Measurements from ENCODE around the gene SEC14L5. TPM values are rescaled to one million over a fixed set of nuclear protein-coding genes. Genes with fewer than 3 reads are reported as not detected.

The SEC14L5 gene
- total and polyA plus RNA-seq, 2 experiments from 2014 or later, result 2.6 to 5.9 TPM

DNA sequence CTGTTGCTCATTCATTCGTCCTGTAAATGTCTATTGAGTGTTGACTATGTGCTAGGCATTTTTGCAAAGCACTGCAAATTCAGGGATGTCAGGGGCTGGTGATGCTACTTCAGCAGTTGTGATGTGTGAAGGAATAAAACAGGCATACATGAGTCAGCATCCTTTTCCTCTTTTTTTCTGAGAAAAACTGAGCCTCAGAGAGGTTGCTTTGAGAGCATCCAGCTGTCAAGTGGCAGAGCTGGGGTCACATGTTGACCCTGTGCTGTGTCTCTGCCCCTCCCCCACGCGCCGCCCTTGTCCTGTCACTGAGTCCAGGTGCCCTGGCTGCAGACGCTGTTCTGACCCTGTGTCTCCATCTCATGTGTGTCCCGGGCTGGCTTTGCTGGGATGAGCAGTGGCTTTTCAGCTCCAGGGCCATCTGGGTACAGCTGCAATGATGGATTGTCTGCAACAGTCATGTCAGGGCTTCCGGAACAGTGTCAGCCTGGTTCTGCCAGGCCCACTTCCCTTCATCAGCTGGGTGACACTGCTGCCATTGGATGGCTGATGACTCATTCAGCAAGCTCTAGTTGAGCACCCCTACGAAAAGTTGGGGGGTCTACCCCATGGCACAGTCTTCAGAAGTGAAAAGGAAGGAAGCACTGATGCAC, 14.9 kb downstream of the SEC14L5 start:
- Mint-ChIP-seq H3K27ac (no peak overlapping the region), H3K4me3 (no peak overlapping the region)
- ATAC-seq, result no peak

More for the DNA sequence above, 14.9 kb downstream of the SEC14L5 start:
- Mint-ChIP-seq H3K9me3 (peaks cover 4% of the 10 kb centered on the region; the same call in 1 of the 3 replicates), H3K4me1 (peaks cover 30% of the 10 kb centered on the region), H3K27me3 (ENCODE audit: insufficient read depth, low read depth, poor library complexity) (peaks cover 18% of the 10 kb centered on the region), H3K36me3 (ENCODE audit: low read depth) (no peaks in the 10 kb centered on the region)
- H3K4me3 ChIP-seq, result no peak overlapping the region
- H3F3A ChIP-seq (replicated peaks; ENCODE audit: low read depth), result peaks cover 18% of the 10 kb centered on the region
- H3K27ac ChIP-seq (ENCODE audit: low read depth), result no peak overlapping the region
- H4K20me1 ChIP-seq (replicated peaks; ENCODE audit: insufficient read depth), result no peaks in the 10 kb centered on the region
- H3K36me3 ChIP-seq (ENCODE audit: insufficient read depth), result no peaks in the 10 kb centered on the region
- no peaks in the 10 kb centered on the region for H3K27me3 ChIP-seq (ENCODE audit: insufficient read depth)
- H3K4me1 ChIP-seq (ENCODE audit: insufficient read depth), result peaks cover 26% of the 10 kb centered on the region
- DNase-seq (ENCODE audit: low spot score), result no peak
- no peak overlapping the region for H3K4me2 ChIP-seq
- H2AFZ ChIP-seq, result no peak overlapping the region
- no peak for TF ChIP-seq EZH2phosphoT487 (IDR thresholded peaks at IDR 0.05; ENCODE audit: unreplicated experiment)
- TF ChIP-seq, protein P1, sequence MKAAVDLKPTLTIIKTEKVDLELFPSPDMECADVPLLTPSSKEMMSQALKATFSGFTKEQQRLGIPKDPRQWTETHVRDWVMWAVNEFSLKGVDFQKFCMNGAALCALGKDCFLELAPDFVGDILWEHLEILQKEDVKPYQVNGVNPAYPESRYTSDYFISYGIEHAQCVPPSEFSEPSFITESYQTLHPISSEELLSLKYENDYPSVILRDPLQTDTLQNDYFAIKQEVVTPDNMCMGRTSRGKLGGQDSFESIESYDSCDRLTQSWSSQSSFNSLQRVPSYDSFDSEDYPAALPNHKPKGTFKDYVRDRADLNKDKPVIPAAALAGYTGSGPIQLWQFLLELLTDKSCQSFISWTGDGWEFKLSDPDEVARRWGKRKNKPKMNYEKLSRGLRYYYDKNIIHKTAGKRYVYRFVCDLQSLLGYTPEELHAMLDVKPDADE (IDR thresholded peaks at IDR 0.05), result no peak
- TF ChIP-seq JUNB (IDR thresholded peaks at IDR 0.05; ENCODE audit: unreplicated experiment), result no peak
- TF ChIP-seq, protein P2, sequence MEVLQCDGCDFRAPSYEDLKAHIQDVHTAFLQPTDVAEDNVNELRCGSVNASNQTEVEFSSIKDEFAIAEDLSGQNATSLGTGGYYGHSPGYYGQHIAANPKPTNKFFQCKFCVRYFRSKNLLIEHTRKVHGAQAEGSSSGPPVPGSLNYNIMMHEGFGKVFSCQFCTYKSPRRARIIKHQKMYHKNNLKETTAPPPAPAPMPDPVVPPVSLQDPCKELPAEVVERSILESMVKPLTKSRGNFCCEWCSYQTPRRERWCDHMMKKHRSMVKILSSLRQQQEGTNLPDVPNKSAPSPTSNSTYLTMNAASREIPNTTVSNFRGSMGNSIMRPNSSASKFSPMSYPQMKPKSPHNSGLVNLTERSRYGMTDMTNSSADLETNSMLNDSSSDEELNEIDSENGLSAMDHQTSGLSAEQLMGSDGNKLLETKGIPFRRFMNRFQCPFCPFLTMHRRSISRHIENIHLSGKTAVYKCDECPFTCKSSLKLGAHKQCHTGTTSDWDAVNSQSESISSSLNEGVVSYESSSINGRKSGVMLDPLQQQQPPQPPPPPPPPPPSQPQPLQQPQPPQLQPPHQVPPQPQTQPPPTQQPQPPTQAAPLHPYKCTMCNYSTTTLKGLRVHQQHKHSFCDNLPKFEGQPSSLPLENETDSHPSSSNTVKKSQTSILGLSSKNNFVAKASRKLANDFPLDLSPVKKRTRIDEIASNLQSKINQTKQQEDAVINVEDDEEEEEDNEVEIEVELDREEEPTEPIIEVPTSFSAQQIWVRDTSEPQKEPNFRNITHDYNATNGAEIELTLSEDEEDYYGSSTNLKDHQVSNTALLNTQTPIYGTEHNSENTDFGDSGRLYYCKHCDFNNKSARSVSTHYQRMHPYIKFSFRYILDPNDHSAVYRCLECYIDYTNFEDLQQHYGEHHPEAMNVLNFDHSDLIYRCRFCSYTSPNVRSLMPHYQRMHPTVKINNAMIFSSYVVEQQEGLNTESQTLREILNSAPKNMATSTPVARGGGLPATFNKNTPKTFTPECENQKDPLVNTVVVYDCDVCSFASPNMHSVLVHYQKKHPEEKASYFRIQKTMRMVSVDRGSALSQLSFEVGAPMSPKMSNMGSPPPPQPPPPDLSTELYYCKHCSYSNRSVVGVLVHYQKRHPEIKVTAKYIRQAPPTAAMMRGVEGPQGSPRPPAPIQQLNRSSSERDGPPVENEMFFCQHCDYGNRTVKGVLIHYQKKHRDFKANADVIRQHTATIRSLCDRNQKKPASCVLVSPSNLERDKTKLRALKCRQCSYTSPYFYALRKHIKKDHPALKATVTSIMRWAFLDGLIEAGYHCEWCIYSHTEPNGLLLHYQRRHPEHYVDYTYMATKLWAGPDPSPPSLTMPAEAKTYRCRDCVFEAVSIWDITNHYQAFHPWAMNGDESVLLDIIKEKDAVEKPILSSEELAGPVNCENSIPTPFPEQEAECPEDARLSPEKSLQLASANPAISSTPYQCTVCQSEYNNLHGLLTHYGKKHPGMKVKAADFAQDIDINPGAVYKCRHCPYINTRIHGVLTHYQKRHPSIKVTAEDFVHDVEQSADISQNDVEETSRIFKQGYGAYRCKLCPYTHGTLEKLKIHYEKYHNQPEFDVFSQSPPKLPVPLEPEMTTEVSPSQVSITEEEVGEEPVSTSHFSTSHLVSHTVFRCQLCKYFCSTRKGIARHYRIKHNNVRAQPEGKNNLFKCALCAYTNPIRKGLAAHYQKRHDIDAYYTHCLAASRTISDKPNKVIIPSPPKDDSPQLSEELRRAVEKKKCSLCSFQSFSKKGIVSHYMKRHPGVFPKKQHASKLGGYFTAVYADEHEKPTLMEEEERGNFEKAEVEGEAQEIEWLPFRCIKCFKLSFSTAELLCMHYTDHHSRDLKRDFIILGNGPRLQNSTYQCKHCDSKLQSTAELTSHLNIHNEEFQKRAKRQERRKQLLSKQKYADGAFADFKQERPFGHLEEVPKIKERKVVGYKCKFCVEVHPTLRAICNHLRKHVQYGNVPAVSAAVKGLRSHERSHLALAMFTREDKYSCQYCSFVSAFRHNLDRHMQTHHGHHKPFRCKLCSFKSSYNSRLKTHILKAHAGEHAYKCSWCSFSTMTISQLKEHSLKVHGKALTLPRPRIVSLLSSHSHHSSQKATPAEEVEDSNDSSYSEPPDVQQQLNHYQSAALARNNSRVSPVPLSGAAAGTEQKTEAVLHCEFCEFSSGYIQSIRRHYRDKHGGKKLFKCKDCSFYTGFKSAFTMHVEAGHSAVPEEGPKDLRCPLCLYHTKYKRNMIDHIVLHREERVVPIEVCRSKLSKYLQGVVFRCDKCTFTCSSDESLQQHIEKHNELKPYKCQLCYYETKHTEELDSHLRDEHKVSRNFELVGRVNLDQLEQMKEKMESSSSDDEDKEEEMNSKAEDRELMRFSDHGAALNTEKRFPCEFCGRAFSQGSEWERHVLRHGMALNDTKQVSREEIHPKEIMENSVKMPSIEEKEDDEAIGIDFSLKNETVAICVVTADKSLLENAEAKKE (CRISPR knock-in tag; IDR thresholded peaks at IDR 0.05), result no peak
- TF ChIP-seq ZNF114 (CRISPR knock-in tag; IDR thresholded peaks at IDR 0.05), result no peak
- TF ChIP-seq, protein P3, sequence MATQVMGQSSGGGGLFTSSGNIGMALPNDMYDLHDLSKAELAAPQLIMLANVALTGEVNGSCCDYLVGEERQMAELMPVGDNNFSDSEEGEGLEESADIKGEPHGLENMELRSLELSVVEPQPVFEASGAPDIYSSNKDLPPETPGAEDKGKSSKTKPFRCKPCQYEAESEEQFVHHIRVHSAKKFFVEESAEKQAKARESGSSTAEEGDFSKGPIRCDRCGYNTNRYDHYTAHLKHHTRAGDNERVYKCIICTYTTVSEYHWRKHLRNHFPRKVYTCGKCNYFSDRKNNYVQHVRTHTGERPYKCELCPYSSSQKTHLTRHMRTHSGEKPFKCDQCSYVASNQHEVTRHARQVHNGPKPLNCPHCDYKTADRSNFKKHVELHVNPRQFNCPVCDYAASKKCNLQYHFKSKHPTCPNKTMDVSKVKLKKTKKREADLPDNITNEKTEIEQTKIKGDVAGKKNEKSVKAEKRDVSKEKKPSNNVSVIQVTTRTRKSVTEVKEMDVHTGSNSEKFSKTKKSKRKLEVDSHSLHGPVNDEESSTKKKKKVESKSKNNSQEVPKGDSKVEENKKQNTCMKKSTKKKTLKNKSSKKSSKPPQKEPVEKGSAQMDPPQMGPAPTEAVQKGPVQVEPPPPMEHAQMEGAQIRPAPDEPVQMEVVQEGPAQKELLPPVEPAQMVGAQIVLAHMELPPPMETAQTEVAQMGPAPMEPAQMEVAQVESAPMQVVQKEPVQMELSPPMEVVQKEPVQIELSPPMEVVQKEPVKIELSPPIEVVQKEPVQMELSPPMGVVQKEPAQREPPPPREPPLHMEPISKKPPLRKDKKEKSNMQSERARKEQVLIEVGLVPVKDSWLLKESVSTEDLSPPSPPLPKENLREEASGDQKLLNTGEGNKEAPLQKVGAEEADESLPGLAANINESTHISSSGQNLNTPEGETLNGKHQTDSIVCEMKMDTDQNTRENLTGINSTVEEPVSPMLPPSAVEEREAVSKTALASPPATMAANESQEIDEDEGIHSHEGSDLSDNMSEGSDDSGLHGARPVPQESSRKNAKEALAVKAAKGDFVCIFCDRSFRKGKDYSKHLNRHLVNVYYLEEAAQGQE (IDR thresholded peaks at IDR 0.05; ENCODE audit: unreplicated experiment), result no peak
- TF ChIP-seq CREB1 (CRISPR knock-in tag; IDR thresholded peaks at IDR 0.05; ENCODE audit: low read depth), result no peak
- TF ChIP-seq POLR2AphosphoS5 (IDR thresholded peaks at IDR 0.05; ENCODE audit: low read depth), result no peak
- TF ChIP-seq, protein P4, sequence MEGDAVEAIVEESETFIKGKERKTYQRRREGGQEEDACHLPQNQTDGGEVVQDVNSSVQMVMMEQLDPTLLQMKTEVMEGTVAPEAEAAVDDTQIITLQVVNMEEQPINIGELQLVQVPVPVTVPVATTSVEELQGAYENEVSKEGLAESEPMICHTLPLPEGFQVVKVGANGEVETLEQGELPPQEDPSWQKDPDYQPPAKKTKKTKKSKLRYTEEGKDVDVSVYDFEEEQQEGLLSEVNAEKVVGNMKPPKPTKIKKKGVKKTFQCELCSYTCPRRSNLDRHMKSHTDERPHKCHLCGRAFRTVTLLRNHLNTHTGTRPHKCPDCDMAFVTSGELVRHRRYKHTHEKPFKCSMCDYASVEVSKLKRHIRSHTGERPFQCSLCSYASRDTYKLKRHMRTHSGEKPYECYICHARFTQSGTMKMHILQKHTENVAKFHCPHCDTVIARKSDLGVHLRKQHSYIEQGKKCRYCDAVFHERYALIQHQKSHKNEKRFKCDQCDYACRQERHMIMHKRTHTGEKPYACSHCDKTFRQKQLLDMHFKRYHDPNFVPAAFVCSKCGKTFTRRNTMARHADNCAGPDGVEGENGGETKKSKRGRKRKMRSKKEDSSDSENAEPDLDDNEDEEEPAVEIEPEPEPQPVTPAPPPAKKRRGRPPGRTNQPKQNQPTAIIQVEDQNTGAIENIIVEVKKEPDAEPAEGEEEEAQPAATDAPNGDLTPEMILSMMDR (conservative IDR thresholded peaks at IDR 0.05; ENCODE audit: low read depth in 2 of 2), result no peak
- TF ChIP-seq ZNF331 (CRISPR knock-in tag; IDR thresholded peaks at IDR 0.05; ENCODE audit: low read depth), result no peak
- no peak for TF ChIP-seq NANOG (IDR thresholded peaks at IDR 0.05; ENCODE audit: borderline replicate concordance)
- no peak for TF ChIP-seq EZH2 (IDR thresholded peaks at IDR 0.05; ENCODE audit: low read depth, unreplicated experiment)
- no peak for TF ChIP-seq STAT1 (IDR thresholded peaks at IDR 0.05; ENCODE audit: unreplicated experiment)
- H3K9me2 ChIP-seq (ENCODE audit: insufficient read depth), result no peaks in the 10 kb centered on the region
- H3K79me2 ChIP-seq (replicated peaks; ENCODE audit: insufficient read depth), result no peaks in the 10 kb centered on the region
